CD14-positive monocyte (primary cell): ENCODE results near the gene RASSF1. TPM values are rescaled to one million over a fixed set of nuclear protein-coding genes. Genes with fewer than 3 reads are reported as not detected.
A peak's percentile ranks its signal among the peaks of the same experiment; 100 is the strongest.

Source experiments
- DNase-seq, 3 donors: peaks; one replicate each; pipeline ENCODE4 v3.0.0-alpha.2; 2011 to 2022
- H2AFZ ChIP-seq: 2 replicates; pipeline ENCODE4 v1.6.0; 2012; ENCODE audit warnings: mild to moderate bottlenecking, low read depth, low read length, inconsistent platforms; ENCODE audit not compliant: insufficient read depth, poor library complexity, severe bottlenecking
- H3K27ac ChIP-seq, 2 donors: 1 replicate in 1 of 2; 2 replicates in 1 of 2; pipeline ENCODE4 v1.5.1; 2012 to 2013; ENCODE audit warnings: low read length in 2 of 2, control low read depth in 1 of 2, inconsistent platforms in 1 of 2, low read depth in 1 of 2, mild to moderate bottlenecking in 1 of 2
- H3K27me3 ChIP-seq, 2 donors: one replicate each; pipeline versions ENCODE4 v1.6.0 to v1.6.1; 2011 to 2013; ENCODE audit warnings: low read length in 2 of 2; ENCODE audit not compliant: control insufficient read depth in 2 of 2, insufficient read depth in 2 of 2
- H3K36me3 ChIP-seq, 2 donors: replicated peaks in 1 of 2; 1 replicate in 1 of 2; 2 replicates in 1 of 2; pipeline versions ENCODE4 v1.5.1 to v1.6.1; 2012 to 2013; ENCODE audit warnings: low read length in 2 of 2, control low read depth in 1 of 2, inconsistent platforms in 1 of 2, mild to moderate bottlenecking in 1 of 2; ENCODE audit not compliant: insufficient read depth in 2 of 2, control insufficient read depth in 1 of 2
- H3K4me1 ChIP-seq, 2 donors: 1 replicate in 1 of 2; 2 replicates in 1 of 2; pipeline versions ENCODE4 v1.5.1 to v1.6.1; 2012 to 2013; ENCODE audit warnings: low read length in 2 of 2, control low read depth in 1 of 2, inconsistent platforms in 1 of 2, mild to moderate bottlenecking in 1 of 2, moderate library complexity in 1 of 2; ENCODE audit not compliant: insufficient read depth in 2 of 2, control insufficient read depth in 1 of 2
- H3K4me2 ChIP-seq: replicated peaks from 2 replicates; pipeline ENCODE3; 2012; ENCODE audit warnings: low read length, moderate library complexity, mild to moderate bottlenecking; ENCODE audit not compliant: poor library complexity, severe bottlenecking; ENCODE audit errors: extremely low read depth
- H3K4me3 ChIP-seq, 3 experiments: fragments of 200-600 bp in 1 of 3; sonication (generic) in 1 of 3; replicated peaks in 1 of 3; 1 replicate in 2 of 3; 2 replicates in 1 of 3; pipeline ENCODE4 v1.5.1; 2011 to 2013; ENCODE audit warnings: low read length in 3 of 3, mild to moderate bottlenecking in 3 of 3, control low read depth in 2 of 3, low read depth in 2 of 3, inconsistent platforms in 1 of 3, moderate library complexity in 1 of 3
- H3K79me2 ChIP-seq: 2 replicates; pipeline ENCODE4 v1.6.0; 2012; ENCODE audit warnings: mild to moderate bottlenecking, control low read depth, inconsistent platforms, low read length, moderate library complexity; ENCODE audit not compliant: insufficient read depth
- H3K9ac ChIP-seq: 2 replicates; pipeline ENCODE4 v1.6.0; 2017; ENCODE audit warnings: low read length, mild to moderate bottlenecking; ENCODE audit not compliant: insufficient read depth, poor library complexity, severe bottlenecking
- H3K9me3 ChIP-seq, 2 donors: replicated peaks in 1 of 2; 1 replicate in 1 of 2; 2 replicates in 1 of 2; pipeline versions ENCODE4 v1.5.1 to v1.6.1; 2012 to 2013; ENCODE audit warnings: low read length in 2 of 2, control low read depth in 1 of 2; ENCODE audit not compliant: control insufficient read depth in 1 of 2, insufficient read depth in 1 of 2
- H4K20me1 ChIP-seq: 2 replicates; pipeline ENCODE4 v1.6.0; 2012; ENCODE audit warnings: mild to moderate bottlenecking, low read length, control low read depth, moderate library complexity; ENCODE audit not compliant: insufficient read depth
- H3K27ac Mint-ChIP-seq, 7 donors: one replicate each; pipeline ENCODE4 v1.8.0; 2020; ENCODE audit warnings: mild to moderate bottlenecking in 7 of 7, mixed read lengths in 7 of 7, moderate library complexity in 6 of 7, inconsistent platforms in 2 of 7
- H3K27me3 Mint-ChIP-seq, 3 donors: one replicate each; pipeline ENCODE4 v1.8.0; 2021 to 2022; ENCODE audit warnings: low read depth in 3 of 3, mild to moderate bottlenecking in 3 of 3, mixed read lengths in 3 of 3, moderate library complexity in 3 of 3, inconsistent platforms in 1 of 3
- H3K36me3 Mint-ChIP-seq, 2 donors: one replicate each; pipeline ENCODE4 v1.8.0; 2020; ENCODE audit warnings: mixed read lengths in 2 of 2, inconsistent platforms in 1 of 2, mild to moderate bottlenecking in 1 of 2
- H3K4me1 Mint-ChIP-seq: one replicate; pipeline ENCODE4 v1.8.0; 2020; ENCODE audit warnings: mild to moderate bottlenecking, mixed read lengths
- H3K4me3 Mint-ChIP-seq, 2 donors: one replicate each; pipeline ENCODE4 v1.8.0; 2020; ENCODE audit warnings: mild to moderate bottlenecking in 2 of 2, mixed read lengths in 2 of 2, moderate library complexity in 1 of 2
- H3K9me3 Mint-ChIP-seq, 7 donors: one replicate each; pipeline ENCODE4 v1.8.0; 2020 to 2022; ENCODE audit warnings: mixed read lengths in 7 of 7, mild to moderate bottlenecking in 6 of 7, moderate library complexity in 6 of 7, inconsistent platforms in 2 of 7
- CTCF ChIP-seq: fragments of 200-600 bp; IDR thresholded peaks from one replicate; pipeline ENCODE4 v1.8.0; 2022; ENCODE audit warnings: antibody characterized with exemption, mild to moderate bottlenecking
- WGBS: methylation state at CpG from one replicate; pipeline ENCODE4 v1.1.5; 2013; ENCODE audit warnings: missing lambda C conversion rate; ENCODE audit not compliant: insufficient coverage; 5-methylcytosine and 5-hydroxymethylcytosine counted together
- intact Hi-C, 2 donors: fragments of 100-400 bp; cut with micrococcal nuclease; formaldehyde crosslinking; loops; one replicate each; pipeline versions ENCODE4 v1.15.0 to v1.15.1; 2023
- polyA plus RNA-seq, 3 donors: library from polyadenylated mRNA; depleted of rRNA in 1 of 3; unstranded in 2 of 3; stranded (reverse) in 1 of 3; fragments of 300-500 nt in 2 of 3; fragments of >200 nt in 1 of 3; fragmentation: Illumina TruSeq in 2 of 3; gene quantifications; 1 replicate in 2 of 3; 2 replicates in 1 of 3; pipeline ENCODE4 v1.2.3, GENCODE V29; 2012 to 2021

Gene RASSF1
- polyA plus RNA-seq, 3 donors, result 16.0 to 229 (median 24.0) TPM

GRCh38 chr3:50290161-50290641, 50.4 kb downstream of the RASSF1 start:
- Histone ChIP-seq H2AFZ (no peak overlapping the region), H3K27ac (no peak overlapping the region), H3K27me3 (no peaks in the 10 kb centered on the region), H3K4me1 (peaks cover 16 to 22% of the 10 kb centered on the region in 2 donors), H3K9ac (no peak overlapping the region), H4K20me1 (no peaks in the 10 kb centered on the region), H3K36me3 (peaks cover 34 to 41% of the 10 kb centered on the region in 2 donors), H3K4me3 (no peak overlapping the region), H3K79me2 (peaks cover 18% of the 10 kb centered on the region), H3K4me2 (no peak overlapping the region), H3K9me3 (no peaks in the 10 kb centered on the region)
- WGBS, result 100% methylated on average over 10 of the region's 16 CpGs
- DNase-seq, result peak in 1 of 3 donors; percentile 6
- Mint-ChIP-seq H3K9me3 (no peaks in the 10 kb centered on the region), H3K27me3 (peaks cover 0 to 2% (median 0%) of the 10 kb centered on the region in 3 donors), H3K36me3 (peaks cover 23 to 34% of the 10 kb centered on the region in 2 donors), H3K27ac (no peak overlapping the region), H3K4me3 (no peak overlapping the region), H3K4me1 (peaks cover 14% of the 10 kb centered on the region)
- TF ChIP-seq CTCF, result no peak
- intact Hi-C loops, result no loop called here

GRCh38 chr3:50289130-50289529, 51.5 kb downstream of the RASSF1 start:
- no CpG with 5 or more reads among the region's 6 CpGs for WGBS
- TF ChIP-seq CTCF, result no peak
- H3K27ac ChIP-seq, result no peak overlapping the region
- no peak overlapping the region for H3K4me3 ChIP-seq
- intact Hi-C loops, result no loop called here
- H2AFZ ChIP-seq, result no peak overlapping the region
- H3K4me2 ChIP-seq, result no peak overlapping the region
- Mint-ChIP-seq H3K27ac (peak overlapping the region in 1 of 7 donors; percentile 55), H3K4me1 (peaks cover 14% of the 10 kb centered on the region), H3K36me3 (peaks cover 23 to 34% of the 10 kb centered on the region in 2 donors), H3K9me3 (no peaks in the 10 kb centered on the region), H3K27me3 (peaks cover 0 to 2% (median 1%) of the 10 kb centered on the region in 3 donors), H3K4me3 (no peak overlapping the region)
- H3K36me3 ChIP-seq, result peaks cover 34 to 41% of the 10 kb centered on the region in 2 donors
- no peaks in the 10 kb centered on the region for H3K27me3 ChIP-seq
- no peaks in the 10 kb centered on the region for H4K20me1 ChIP-seq
- H3K9ac ChIP-seq, result no peak overlapping the region
- DNase-seq, result peak in 1 of 3 donors; percentile 4
- H3K9me3 ChIP-seq, result no peaks in the 10 kb centered on the region
- peaks cover 16 to 22% of the 10 kb centered on the region in 2 donors for H3K4me1 ChIP-seq
- H3K79me2 ChIP-seq, result peaks cover 18% of the 10 kb centered on the region
